KMS-11 (cell line): Measurements from ENCODE around the gene POLR2J3.
"Not testable (repeated sequence)": the region's sequence is repeated elsewhere in the genome, so short reads cannot be mapped to it uniquely, and the experiment has no call there.

Experiments
- H2AFZ ChIP-seq: fragments of 200-600 bp; sonication (generic); 2 replicates; pipeline ENCODE4 v1.6.1; 2016; ENCODE audit warnings: antibody characterized with exemption, mixed run types, low read depth
- H3K27ac ChIP-seq: fragments of 200-600 bp; sonication (generic); 2 replicates; pipeline ENCODE4 v1.6.1; 2016; ENCODE audit warnings: mild to moderate bottlenecking, mixed run types
- H3K27me3 ChIP-seq: fragments of 200-600 bp; sonication (generic); 2 replicates; pipeline ENCODE4 v1.6.1; 2017; ENCODE audit warnings: mild to moderate bottlenecking, low read depth, mixed run types, moderate library complexity; ENCODE audit not compliant: insufficient read depth
- H3K36me3 ChIP-seq: fragments of 200-600 bp; sonication (generic); 2 replicates; pipeline ENCODE4 v1.6.1; 2017; ENCODE audit warnings: mild to moderate bottlenecking, mixed run types; ENCODE audit not compliant: insufficient read depth
- H3K4me1 ChIP-seq: fragments of 200-600 bp; sonication (generic); 2 replicates; pipeline ENCODE4 v1.6.1; 2016; ENCODE audit warnings: mild to moderate bottlenecking, low read depth, mixed run types; ENCODE audit not compliant: poor library complexity, severe bottlenecking
- H3K4me2 ChIP-seq: fragments of 200-600 bp; sonication (generic); 2 replicates; pipeline ENCODE4 v1.7.0; 2016; ENCODE audit warnings: mild to moderate bottlenecking, mixed run types
- H3K4me3 ChIP-seq: fragments of 200-600 bp; sonication (generic); IDR thresholded peaks from 2 replicates; pipeline ENCODE4 v1.6.1; 2017; ENCODE audit warnings: low read depth, low read length, mixed read lengths; ENCODE audit not compliant: insufficient read depth
- H3K79me2 ChIP-seq: fragments of 200-600 bp; sonication (generic); 2 replicates; pipeline ENCODE4 v1.6.1; 2016; ENCODE audit warnings: low read depth, mixed run types; ENCODE audit not compliant: insufficient read depth
- H3K9ac ChIP-seq: fragments of 200-600 bp; sonication (generic); 2 replicates; pipeline ENCODE4 v1.6.1; 2016; ENCODE audit warnings: mild to moderate bottlenecking, mixed run types
- H4K20me1 ChIP-seq: fragments of 200-600 bp; sonication (generic); 2 replicates; pipeline ENCODE4 v1.6.1; 2016; ENCODE audit warnings: mild to moderate bottlenecking, mixed run types; ENCODE audit not compliant: insufficient read depth

The POLR2J3 gene

GRCh38 chr7:102527182-102527581 is 45.2 kb downstream of the POLR2J3 start:
- H3K4me2 ChIP-seq, H3K4me1 ChIP-seq, H2AFZ ChIP-seq, H3K27ac ChIP-seq, H3K9ac ChIP-seq, H3K4me3 ChIP-seq, H3K27me3 ChIP-seq, H3K79me2 ChIP-seq, H4K20me1 ChIP-seq, H3K36me3 ChIP-seq: not testable (repeated sequence)

GRCh38 chr7:102524803-102525202 is 47.6 kb downstream of the POLR2J3 start:
- H4K20me1 ChIP-seq, H3K9ac ChIP-seq, H3K4me3 ChIP-seq, H3K36me3 ChIP-seq, H3K4me1 ChIP-seq, H3K27me3 ChIP-seq, H3K4me2 ChIP-seq, H3K27ac ChIP-seq, H2AFZ ChIP-seq, H3K79me2 ChIP-seq: not testable (repeated sequence)

GRCh38 chr7:102520797-102521196 is 51.6 kb downstream of the POLR2J3 start:
- H3K4me3 ChIP-seq, H3K27me3 ChIP-seq, H3K9ac ChIP-seq, H3K36me3 ChIP-seq, H3K27ac ChIP-seq, H4K20me1 ChIP-seq, H3K4me1 ChIP-seq, H2AFZ ChIP-seq, H3K79me2 ChIP-seq, H3K4me2 ChIP-seq: not testable (repeated sequence)

- not testable (repeated sequence) for H3K4me2 ChIP-seq, H3K4me3 ChIP-seq, H4K20me1 ChIP-seq, H3K27me3 ChIP-seq, H3K27ac ChIP-seq, H3K4me1 ChIP-seq, H3K36me3 ChIP-seq, H3K9ac ChIP-seq, H3K79me2 ChIP-seq, H2AFZ ChIP-seq
Measured at GRCh38 chr7:102517550-102518147, 54.7 kb downstream of the POLR2J3 start, which contains the start of gene RASA4B. Gene RASA4B, minus strand, starts transcription at chr7:102517777. Its CDS starts 67 bp downstream, at chr7:102517710.
